GM19467 (cell line): ENCODE data around the gene FMN1.
"Not testable (repeated sequence)": the region's sequence is repeated elsewhere in the genome, so short reads cannot be mapped to it uniquely, and the experiment has no call there.

Experiments used
- ATAC-seq: cut with Tn5 transposase; IDR thresholded peaks from one replicate; pipeline ENCODE4 v1.9.1; 2021; ENCODE audit warnings: mild to moderate bottlenecking, moderate library complexity; ENCODE audit not compliant: unreplicated experiment

Gene FMN1

GRCh38 chr15:32983679-32984078 is 210.8 kb downstream of the FMN1 start:
- ATAC-seq, result no peak

- no peak for ATAC-seq
Observed at GRCh38 chr15:32982001-32982400, 212.5 kb downstream of the FMN1 start.

DNA sequence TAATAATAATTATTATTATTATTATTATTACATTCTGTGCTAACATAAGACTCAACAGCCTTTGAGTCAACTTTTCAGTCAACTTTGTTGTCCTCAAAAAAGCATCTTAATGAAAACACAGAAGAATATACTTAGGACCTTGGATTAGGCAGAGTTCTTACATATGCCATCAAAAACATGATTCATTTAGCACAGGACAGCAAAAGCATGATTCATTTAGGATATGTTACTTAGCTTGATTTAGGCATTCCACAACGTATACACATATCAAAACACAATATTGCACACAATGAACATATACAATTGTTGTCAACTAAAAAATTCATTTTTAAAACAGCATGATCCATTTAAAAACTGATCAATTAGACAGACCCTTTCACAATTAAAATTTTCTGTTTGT is 213.0 kb downstream of the FMN1 start:
- no peak for ATAC-seq

DNA sequence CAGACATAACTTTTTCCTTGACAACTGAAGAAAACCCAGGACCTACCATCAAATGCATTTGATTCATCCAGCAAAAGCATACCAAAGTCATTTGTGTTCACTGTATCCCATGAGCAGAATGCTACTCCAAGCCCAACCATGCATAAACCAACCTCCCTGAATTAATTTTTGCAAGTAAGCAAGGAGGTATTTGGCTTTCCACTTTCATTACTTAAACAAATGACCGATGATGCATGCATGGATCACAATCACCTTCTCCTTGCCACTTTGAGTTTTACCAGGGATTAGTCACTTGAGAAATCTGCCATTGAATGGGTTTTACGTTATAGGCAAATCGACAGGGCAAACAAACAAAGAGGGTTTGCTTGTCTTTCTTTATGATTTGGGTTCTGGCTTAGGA is 214.8 kb downstream of the FMN1 start:
- ATAC-seq, result no peak

DNA sequence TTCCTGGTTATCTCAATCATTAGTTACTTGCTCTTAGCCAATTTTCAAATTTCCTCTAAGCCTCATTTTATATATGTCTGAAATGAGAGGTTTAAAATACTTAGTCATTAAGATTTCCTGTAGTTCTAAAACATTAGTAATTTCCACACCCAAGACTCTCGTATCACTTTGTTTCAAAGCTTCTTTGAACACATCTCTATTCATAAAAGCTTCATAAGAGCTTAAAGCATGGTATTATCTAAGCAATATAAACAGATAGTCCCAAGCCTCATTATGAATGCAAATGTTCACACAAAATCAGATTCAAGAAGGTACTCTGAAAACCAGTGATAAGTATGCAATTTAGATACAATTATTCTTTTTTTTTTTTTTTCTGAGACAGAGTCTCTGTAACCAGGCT is 217.0 kb downstream of the FMN1 start:
- ATAC-seq, result no peak

GRCh38 chr15:32974691-32975090 is 219.8 kb downstream of the FMN1 start:
- no peak for ATAC-seq

DNA sequence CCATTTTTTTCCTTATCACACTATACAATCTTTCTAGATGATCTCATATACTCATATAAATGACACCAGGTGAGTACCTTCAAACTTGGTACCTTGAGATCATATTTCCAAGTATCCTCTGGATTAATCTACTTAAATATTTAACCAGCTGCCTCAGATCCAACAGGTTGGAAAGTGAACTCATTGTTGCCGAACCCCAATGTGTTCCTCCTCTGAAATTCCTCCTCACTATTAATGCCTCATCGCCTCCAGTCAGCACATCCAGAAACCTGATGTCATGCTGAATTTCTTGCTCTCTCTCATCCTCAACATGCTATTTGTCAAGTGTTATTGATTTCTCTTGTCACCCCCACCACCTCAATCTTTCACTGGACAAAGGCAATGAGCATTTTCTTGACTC is 221.8 kb downstream of the FMN1 start:
- ATAC-seq, result no peak

DNA sequence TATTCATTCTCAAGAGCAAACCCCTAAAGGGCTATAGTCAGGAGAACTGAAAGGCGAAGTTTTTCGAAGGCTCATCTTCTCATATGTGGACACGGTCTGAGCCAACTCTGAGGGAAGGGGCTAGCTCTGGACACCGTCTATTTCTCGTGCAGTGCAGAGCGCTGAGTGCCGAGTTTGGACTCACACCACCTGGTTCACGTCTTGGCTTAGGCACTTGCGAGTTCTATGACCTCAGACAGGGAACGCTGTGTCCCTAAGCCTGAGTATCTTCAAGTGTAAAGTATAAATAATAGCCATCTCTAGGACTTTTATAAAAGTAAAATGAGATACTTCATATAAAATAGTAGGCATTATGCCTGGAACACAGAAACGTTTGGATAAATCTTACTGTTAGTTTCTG is 223.7 kb downstream of the FMN1 start:
- ATAC-seq, result no peak

- no peak for ATAC-seq
Observed at GRCh38 chr15:32967521-32967920, 227.0 kb downstream of the FMN1 start.

DNA sequence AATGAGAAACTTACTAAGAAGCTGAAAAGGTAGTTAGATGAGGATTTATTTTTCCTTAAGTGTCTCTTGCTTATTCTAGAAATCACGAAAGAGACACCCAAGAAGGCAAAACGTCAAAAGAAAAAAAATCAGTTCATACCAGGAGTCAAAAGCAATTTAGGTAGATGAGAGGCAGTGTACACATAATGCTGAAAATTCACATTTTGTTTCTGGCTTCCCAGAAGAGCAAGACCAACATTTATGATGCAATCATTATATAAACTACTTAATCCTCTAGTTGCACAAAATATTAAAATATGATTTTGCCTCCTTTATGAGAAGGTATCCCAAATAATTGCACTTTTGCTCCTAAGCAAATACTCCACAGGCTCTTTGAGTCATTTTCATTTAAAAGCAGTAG is 228.0 kb downstream of the FMN1 start:
- no peak for ATAC-seq

DNA sequence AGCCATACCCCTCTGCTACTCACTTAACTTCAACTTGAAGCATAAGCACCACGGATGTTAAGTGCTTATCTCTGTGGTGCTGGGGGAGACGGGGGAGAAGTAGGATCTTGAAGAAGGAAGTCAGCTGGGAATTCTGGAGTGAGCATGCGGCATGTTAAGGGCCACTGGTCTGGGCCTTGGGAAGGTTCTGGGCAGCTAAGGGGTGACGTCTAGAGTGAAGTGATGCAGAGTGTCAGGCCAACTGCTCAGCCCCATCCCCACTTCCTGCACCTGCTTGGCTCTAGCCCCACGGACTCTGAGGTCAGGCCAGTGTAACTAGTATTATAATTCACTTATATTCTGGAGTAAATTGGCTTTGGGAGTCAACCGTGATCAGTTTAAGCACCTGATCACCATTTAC is 228.6 kb downstream of the FMN1 start:
- no peak for ATAC-seq

DNA sequence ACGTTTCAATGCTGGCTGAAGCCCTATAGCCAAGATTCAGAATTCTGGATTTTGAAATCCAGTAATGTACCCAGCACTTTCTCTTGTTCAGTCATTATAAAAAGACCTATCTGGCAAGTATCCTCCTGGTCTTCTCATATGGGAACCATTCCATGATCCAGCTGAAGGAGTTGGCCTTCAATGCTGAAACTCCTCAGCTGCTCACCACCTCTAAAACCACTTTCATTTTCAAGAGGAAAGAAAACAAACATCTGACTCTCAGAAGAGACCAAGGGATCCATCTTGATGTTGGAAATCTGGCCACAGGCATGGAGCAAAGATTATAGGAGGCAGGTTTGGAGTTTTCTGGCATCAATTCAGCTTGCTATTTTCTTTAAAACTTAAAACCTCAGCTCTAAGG is 235.4 kb downstream of the FMN1 start:
- ATAC-seq, result no peak

GRCh38 chr15:32957219-32957618 is 237.3 kb downstream of the FMN1 start:
- no peak for ATAC-seq

DNA sequence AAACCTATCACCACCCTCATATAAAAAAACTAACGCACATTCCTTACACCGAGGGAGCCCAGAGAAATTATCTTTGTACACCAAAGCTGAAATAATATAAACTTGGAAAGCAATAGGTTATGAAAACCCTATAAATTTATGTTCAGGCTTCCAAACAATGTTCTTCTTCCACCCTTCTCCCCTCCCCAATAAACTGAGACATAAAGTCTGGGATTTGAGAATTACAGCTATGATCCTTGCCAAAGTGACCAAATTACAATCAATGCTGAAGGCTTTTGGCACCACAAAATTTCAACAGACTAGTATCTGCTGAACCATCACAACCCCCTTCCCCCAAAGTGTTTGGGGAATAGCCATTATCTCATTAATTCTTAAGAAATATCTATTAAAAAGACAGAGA is 237.8 kb downstream of the FMN1 start:
- no peak for ATAC-seq

DNA sequence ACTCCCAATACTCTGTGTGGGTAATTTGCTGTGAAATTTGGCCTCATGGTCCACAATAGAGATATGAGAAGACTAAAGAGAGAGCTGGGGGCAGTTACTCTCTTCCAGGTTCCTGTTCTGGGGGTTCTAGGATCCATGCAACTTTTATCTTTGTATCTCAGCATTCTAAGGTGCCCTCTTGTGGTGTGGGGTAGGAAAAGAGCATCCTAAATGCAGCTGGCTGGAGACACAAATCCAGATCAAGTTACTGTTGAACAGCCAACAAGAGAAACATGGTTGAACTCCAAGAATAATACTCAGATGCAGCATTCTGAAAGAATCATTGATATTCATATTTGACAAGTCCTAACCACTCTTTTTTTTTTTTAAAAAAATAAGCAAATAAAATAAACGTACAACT is 238.5 kb downstream of the FMN1 start:
- ATAC-seq, result no peak

DNA sequence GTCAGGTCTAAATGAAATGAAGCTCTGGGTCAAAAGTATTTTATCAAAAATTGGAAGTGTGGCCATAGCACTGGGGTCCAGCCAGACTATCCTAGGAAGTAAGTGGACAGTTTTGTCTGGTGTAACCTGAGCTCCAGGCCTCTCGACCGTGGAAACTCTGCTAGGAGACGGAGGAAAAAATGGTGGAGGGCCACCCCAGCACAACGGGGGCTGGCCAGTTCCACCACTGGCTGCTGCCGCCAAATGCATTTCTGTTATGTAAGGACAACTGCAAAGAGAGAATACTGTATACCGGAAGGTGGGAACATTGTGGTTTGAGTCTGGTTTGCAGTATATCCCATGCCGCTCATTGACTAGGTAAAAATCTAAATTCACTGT is 241.0 kb downstream of the FMN1 start:
- no peak for ATAC-seq

- ATAC-seq, result no peak
Observed at GRCh38 chr15:32952901-32953532, 241.5 kb downstream of the FMN1 start.

GRCh38 chr15:32951736-32952464 is 242.6 kb downstream of the FMN1 start:
- ATAC-seq, result no peak

GRCh38 chr15:32950051-32950450 is 244.5 kb downstream of the FMN1 start:
- not testable (repeated sequence) for ATAC-seq

- no peak for ATAC-seq
Observed at GRCh38 chr15:32946210-32946609, 248.3 kb downstream of the FMN1 start.

DNA sequence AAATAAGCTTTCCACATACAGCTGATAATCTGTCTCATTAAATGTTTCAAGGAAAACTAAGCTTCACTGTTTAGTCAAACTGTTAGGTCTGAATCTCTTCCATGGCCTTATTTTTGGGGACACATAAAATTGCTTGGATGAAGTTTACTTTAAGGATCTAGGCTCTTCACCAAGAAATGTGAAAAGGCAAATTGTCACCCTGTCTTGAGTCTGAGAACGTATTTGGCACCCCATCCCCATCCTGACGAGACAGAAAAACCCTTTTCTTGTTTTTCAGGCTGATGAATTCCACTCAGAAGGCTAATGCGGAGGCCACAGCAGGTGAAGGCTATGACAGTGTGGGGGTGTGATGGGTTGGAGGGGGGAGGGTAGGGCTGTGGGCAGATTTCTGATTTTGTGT is 250.1 kb downstream of the FMN1 start:
- no peak for ATAC-seq

- ATAC-seq, result no peak
Observed at GRCh38 chr15:32943711-32944110, 250.8 kb downstream of the FMN1 start.

GRCh38 chr15:32942401-32942841 is 252.1 kb downstream of the FMN1 start:
- no peak for ATAC-seq
